SU-DHL-6 (cell line): Measurements from ENCODE around the gene HOXA9.

Source experiments
- CTCF ChIP-seq: fragments of 200-600 bp; sonication (generic); IDR thresholded peaks from one replicate; pipeline ENCODE4 v1.5.1; 2017; ENCODE audit warnings: antibody characterized with exemption, mild to moderate bottlenecking, low read length, moderate library complexity; ENCODE audit not compliant: insufficient read depth, poor library complexity, severe bottlenecking
- EZH2phosphoT487 ChIP-seq: fragments of 200-600 bp; sonication (generic), shearing (Covaris generic); conservative IDR thresholded peaks from 2 replicates; pipeline ENCODE4 v1.6.1; 2018; ENCODE audit warnings: mild to moderate bottlenecking, antibody characterized with exemption, low read length, moderate library complexity, mixed read lengths

- TF ChIP-seq CTCF (no peak), EZH2phosphoT487 (no peak)
Measured at GRCh38 chr7:27168265-27168947, 3.1 kb upstream of the HOXA9 start.
